Panc1 (cell line): ENCODE measurements around the gene OLFML2B. TPM values are rescaled to one million over a fixed set of nuclear protein-coding genes. Genes with fewer than 3 reads are reported as not detected.
A peak's percentile ranks its signal among the peaks of the same experiment; 100 is the strongest.

Source experiments
- ATAC-seq: fragments of 200-7000 bp; cut with Tn5 transposase; 2 replicates; pipeline ENCODE4 v1.9.1; 2020; ENCODE audit warnings: mild to moderate bottlenecking, moderate library complexity
- BruUV-seq: library from RNA; stranded (reverse); fragments of 400-500 nt; replicated peaks from 2 replicates; lab custom pipeline; 2021; lab: Mats Ljungman, UMichigan
- CTCF ChIA-PET: fragments of 300-600 bp; sonication (Branson Sonifier 250); formaldehyde crosslinking; loops from one replicate; lab custom pipeline; 2022; ENCODE audit warnings: antibody characterized with exemption; lab: Charles Lee
- POLR2A ChIA-PET: fragments of 300-600 bp; sonication (Branson Sonifier 250); formaldehyde crosslinking; loops from one replicate; lab custom pipeline; 2022; ENCODE audit warnings: antibody characterized with exemption; lab: Charles Lee
- DNase-seq: peaks from one replicate; pipeline ENCODE4 v3.0.0-alpha.2; 2010; ENCODE audit warnings: low read depth, low spot score
- H3K27ac ChIP-seq: 2 replicates; pipeline ENCODE4 v1.5.1; 2011; ENCODE audit warnings: mild to moderate bottlenecking, low read length, inconsistent platforms
- H3K27me3 ChIP-seq: fragments of 200-500 bp; sonication (Bioruptor generic); 2 replicates; pipeline ENCODE4 v1.6.0; 2014; ENCODE audit warnings: low read length, inconsistent platforms; ENCODE audit not compliant: control insufficient read depth, insufficient read depth
- H3K36me3 ChIP-seq: fragments of 200-500 bp; sonication (Bioruptor generic); 2 replicates; pipeline ENCODE4 v1.5.1; 2014; ENCODE audit warnings: inconsistent platforms, mild to moderate bottlenecking, low read length, moderate library complexity; ENCODE audit not compliant: control insufficient read depth, insufficient read depth
- H3K4me1 ChIP-seq: 2 replicates; pipeline ENCODE4 v1.5.1; 2011; ENCODE audit warnings: inconsistent platforms, mild to moderate bottlenecking, low read length, moderate library complexity; ENCODE audit not compliant: control insufficient read depth, insufficient read depth
- H3K4me3 ChIP-seq, 2 experiments: 2 replicates each; pipeline ENCODE4 v1.5.1; 2011 to 2012; ENCODE audit warnings: low read depth in 2 of 2, low read length in 2 of 2, mild to moderate bottlenecking in 2 of 2, inconsistent platforms in 1 of 2, moderate library complexity in 1 of 2
- H3K9me3 ChIP-seq: fragments of 200-500 bp; sonication (Bioruptor generic); 2 replicates; pipeline ENCODE4 v1.5.1; 2014; ENCODE audit warnings: low read depth, mild to moderate bottlenecking, inconsistent platforms, low read length, moderate library complexity; ENCODE audit not compliant: control insufficient read depth, insufficient read depth
- POLR2AphosphoS5 ChIP-seq: IDR thresholded peaks from 2 replicates; pipeline ENCODE4 v1.6.1; 2012; ENCODE audit warnings: mild to moderate bottlenecking, low read depth, low read length, moderate library complexity
- SIN3A ChIP-seq: IDR thresholded peaks from 2 replicates; pipeline ENCODE4 v1.6.1; 2012; ENCODE audit warnings: low read depth, mild to moderate bottlenecking, low read length, moderate library complexity, borderline replicate concordance; ENCODE audit not compliant: insufficient read depth
- TCF7L2 ChIP-seq: IDR thresholded peaks from 2 replicates; pipeline ENCODE4 v1.6.1; 2011; ENCODE audit warnings: mild to moderate bottlenecking, low read depth, low read length, inconsistent platforms
- in situ Hi-C: cut with HindIII; loops from 2 replicates; pipeline ENCODE4 v1.10.0; 2016; ENCODE audit warnings: low sequenced_read_pairs, low pct_unique_long_range_greater_than_20kb
- intact Hi-C: fragments of 100-400 bp; cut with micrococcal nuclease; formaldehyde crosslinking; loops from one replicate; pipeline ENCODE4 v1.10.0; 2022; ENCODE audit not compliant: unreplicated experiment
- total RNA-seq: library from RNA; stranded (reverse); gene quantifications from one replicate; pipeline ENCODE4 v1.2.1, GENCODE V29; 2021; ENCODE audit not compliant: unreplicated experiment
- TF ChIP-seq, protein P1 (sequence below), 2 experiments: IDR thresholded peaks; 2 replicates each; pipeline ENCODE4 v1.6.1; 2011 to 2012; ENCODE audit warnings: low read depth in 2 of 2, control low read depth in 1 of 2, low read length in 1 of 2, mild to moderate bottlenecking in 1 of 2, moderate library complexity in 1 of 2; ENCODE audit not compliant: insufficient read depth in 1 of 2
- TF ChIP-seq, protein P2 (sequence below): fragments of 450-650 bp; IDR thresholded peaks from 2 replicates; pipeline ENCODE4 v1.5.1; 2017; ENCODE audit warnings: mild to moderate bottlenecking

The OLFML2B gene
- total RNA-seq, 1 experiment from 2014 or later: 1.5 TPM

DNA sequence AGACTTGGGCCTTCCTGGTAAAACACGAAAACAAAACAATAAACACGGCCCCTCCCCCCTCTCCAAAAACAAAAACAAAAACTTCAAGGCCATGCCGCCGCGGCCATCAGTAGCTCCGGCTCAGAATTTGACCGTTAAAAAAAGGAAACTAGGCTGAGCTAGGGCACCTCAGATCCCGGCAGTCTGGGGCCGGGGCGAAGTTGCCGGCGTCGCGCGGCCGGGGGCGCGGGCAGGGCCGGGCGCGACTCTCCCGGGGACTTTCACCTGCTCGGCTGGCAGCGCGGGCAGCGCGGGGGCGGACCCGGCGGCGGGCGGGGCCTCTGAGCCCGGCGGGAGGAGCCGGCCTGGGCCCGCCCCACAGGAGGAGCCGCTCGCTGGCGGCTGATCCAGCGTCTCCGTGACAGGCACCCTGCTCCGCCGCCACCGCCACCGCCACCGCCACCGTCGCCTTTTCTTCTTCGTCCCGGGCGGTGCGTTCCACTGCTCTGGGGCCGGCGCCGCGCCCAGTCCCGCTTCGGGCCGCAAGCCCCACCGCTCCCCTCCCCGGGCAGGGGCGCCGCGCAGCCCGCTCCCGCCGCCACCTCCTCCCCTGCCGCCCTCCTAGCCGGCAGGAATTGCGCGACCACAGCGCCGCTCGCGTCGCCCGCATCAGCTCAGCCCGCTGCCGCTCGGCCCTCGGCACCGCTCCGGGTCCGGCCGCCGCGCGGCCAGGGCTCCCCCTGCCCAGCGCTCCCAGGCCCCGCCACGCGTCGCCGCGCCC, 45.8 kb upstream of the OLFML2B start, which contains the start of gene NOS1AP:
Gene NOS1AP (plus strand): TSS at position 358 of the 760 bp plus-strand sequence. CDS start 487 bp downstream, outside the sequence.
- H3K36me3 ChIP-seq: no peaks in the 10 kb centered on the region; the same call in 1 of the 2 replicates
- intact Hi-C loops (loop anchor here (1.0 to 5.0 kb wide), 2 partner anchors 63 to 207 kb away; no protein-coding TSS in a partner anchor), in situ Hi-C loops (no loop called here)
- peak; percentile 94 for ATAC-seq
- peak within 1 kb of the TSS; percentile 84 to 85 for H3K4me3 ChIP-seq
- no peak for DNase-seq
- TF ChIP-seq, protein P1, sequence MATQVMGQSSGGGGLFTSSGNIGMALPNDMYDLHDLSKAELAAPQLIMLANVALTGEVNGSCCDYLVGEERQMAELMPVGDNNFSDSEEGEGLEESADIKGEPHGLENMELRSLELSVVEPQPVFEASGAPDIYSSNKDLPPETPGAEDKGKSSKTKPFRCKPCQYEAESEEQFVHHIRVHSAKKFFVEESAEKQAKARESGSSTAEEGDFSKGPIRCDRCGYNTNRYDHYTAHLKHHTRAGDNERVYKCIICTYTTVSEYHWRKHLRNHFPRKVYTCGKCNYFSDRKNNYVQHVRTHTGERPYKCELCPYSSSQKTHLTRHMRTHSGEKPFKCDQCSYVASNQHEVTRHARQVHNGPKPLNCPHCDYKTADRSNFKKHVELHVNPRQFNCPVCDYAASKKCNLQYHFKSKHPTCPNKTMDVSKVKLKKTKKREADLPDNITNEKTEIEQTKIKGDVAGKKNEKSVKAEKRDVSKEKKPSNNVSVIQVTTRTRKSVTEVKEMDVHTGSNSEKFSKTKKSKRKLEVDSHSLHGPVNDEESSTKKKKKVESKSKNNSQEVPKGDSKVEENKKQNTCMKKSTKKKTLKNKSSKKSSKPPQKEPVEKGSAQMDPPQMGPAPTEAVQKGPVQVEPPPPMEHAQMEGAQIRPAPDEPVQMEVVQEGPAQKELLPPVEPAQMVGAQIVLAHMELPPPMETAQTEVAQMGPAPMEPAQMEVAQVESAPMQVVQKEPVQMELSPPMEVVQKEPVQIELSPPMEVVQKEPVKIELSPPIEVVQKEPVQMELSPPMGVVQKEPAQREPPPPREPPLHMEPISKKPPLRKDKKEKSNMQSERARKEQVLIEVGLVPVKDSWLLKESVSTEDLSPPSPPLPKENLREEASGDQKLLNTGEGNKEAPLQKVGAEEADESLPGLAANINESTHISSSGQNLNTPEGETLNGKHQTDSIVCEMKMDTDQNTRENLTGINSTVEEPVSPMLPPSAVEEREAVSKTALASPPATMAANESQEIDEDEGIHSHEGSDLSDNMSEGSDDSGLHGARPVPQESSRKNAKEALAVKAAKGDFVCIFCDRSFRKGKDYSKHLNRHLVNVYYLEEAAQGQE (IDR thresholded peaks at IDR 0.05; ENCODE audit: insufficient read depth in 1 of 2, low read depth in 2 of 2, low read length in 1 of 2): no peak
- 0 out of 2 replicates have a peak, but pooled peaks have one; percentile 48 for TF ChIP-seq POLR2AphosphoS5
- TF ChIP-seq SIN3A: peak; percentile 93; the same call in 1 of the 2 replicates
- TF ChIP-seq, protein P2, sequence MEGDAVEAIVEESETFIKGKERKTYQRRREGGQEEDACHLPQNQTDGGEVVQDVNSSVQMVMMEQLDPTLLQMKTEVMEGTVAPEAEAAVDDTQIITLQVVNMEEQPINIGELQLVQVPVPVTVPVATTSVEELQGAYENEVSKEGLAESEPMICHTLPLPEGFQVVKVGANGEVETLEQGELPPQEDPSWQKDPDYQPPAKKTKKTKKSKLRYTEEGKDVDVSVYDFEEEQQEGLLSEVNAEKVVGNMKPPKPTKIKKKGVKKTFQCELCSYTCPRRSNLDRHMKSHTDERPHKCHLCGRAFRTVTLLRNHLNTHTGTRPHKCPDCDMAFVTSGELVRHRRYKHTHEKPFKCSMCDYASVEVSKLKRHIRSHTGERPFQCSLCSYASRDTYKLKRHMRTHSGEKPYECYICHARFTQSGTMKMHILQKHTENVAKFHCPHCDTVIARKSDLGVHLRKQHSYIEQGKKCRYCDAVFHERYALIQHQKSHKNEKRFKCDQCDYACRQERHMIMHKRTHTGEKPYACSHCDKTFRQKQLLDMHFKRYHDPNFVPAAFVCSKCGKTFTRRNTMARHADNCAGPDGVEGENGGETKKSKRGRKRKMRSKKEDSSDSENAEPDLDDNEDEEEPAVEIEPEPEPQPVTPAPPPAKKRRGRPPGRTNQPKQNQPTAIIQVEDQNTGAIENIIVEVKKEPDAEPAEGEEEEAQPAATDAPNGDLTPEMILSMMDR: peak; percentile 22; the same call in 1 of the 2 replicates
- TF ChIP-seq TCF7L2: peak; percentile 98
- BruUV-seq: no TSS peak
- H3K9me3 ChIP-seq: peaks cover 8% of the 10 kb centered on the region; the same call in 1 of the 2 replicates
- peaks cover 45% of the 10 kb centered on the region for H3K4me1 ChIP-seq
- ChIA-PET CTCF (interaction anchor here (0.6 kb wide), 1 partner anchor 32 kb away, joined by 8 read pairs; no protein-coding TSS in a partner anchor), POLR2A (no interaction called here)
- peak within 1 kb of the TSS; percentile 95 for H3K27ac ChIP-seq
- H3K27me3 ChIP-seq: no peaks in the 10 kb centered on the region

DNA sequence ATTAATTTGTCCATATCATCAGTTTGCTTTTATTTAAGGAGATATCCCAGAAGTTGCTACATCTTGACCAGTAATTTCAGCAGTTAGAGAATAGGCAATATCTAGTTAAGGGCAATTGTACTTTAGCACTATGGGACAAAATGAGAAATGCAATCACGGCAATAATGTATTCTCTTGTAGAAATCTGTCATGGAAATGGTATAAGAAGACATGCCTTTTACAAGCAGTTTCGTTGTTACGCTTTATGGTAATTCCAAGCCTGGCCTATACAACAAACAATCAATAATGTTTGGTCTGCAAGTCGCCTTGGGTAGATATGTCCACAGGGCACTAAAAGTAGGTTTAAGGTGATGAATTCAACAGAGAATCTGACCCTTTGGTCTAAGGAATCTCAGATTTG, 44.6 kb upstream of the OLFML2B start:
- Histone ChIP-seq H3K4me3 (no peak overlapping the region), H3K27me3 (no peaks in the 10 kb centered on the region), H3K27ac (peak overlapping the region; percentile 82; the same call in 1 of the 2 replicates), H3K4me1 (peaks cover 40% of the 10 kb centered on the region), H3K9me3 (no peaks in the 10 kb centered on the region), H3K36me3 (no peaks in the 10 kb centered on the region; the same call in 1 of the 2 replicates)
- TF ChIP-seq, protein P2: no peak
- no peak for TF ChIP-seq POLR2AphosphoS5
- no peak for TF ChIP-seq SIN3A
- TF ChIP-seq, protein P1 (IDR thresholded peaks at IDR 0.05; ENCODE audit: insufficient read depth in 1 of 2, low read depth in 2 of 2, low read length in 1 of 2): no peak
- no peak for TF ChIP-seq TCF7L2
- intact Hi-C loops (no loop called here), in situ Hi-C loops (no loop called here)
- CTCF ChIA-PET: interaction anchor here (0.6 kb wide), 1 partner anchor 359 kb away, joined by 6 read pairs; no protein-coding TSS in a partner anchor
- DNase-seq: no peak
- no peak for ATAC-seq
- POLR2A ChIA-PET: no interaction called here
- no TSS peak for BruUV-seq
